IMR-90 (cell line): ENCODE results near the gene MIPEP. TPM values are rescaled to one million over a fixed set of nuclear protein-coding genes. Genes with fewer than 3 reads are reported as not detected.
A peak's percentile ranks its signal among the peaks of the same experiment; 100 is the strongest.

Experiments used
- ATAC-seq: fragments of 200-7000 bp; cut with Tn5 transposase; 2 replicates; pipeline ENCODE4 v1.9.1; 2020; ENCODE audit warnings: low read depth, mild to moderate bottlenecking, moderate library complexity
- BruUV-seq: library from RNA; stranded (reverse); fragments of 400-500 nt; replicated peaks from 2 replicates; lab custom pipeline; 2021; lab: Mats Ljungman, UMichigan
- CTCF ChIA-PET: fragments of 300-600 bp; formaldehyde crosslinking; extraction: SDS; loops from one replicate; lab custom pipeline; 2021; ENCODE audit warnings: antibody characterized with exemption; lab: Yijun Ruan, JAX
- POLR2A ChIA-PET: fragments of 300-600 bp; sonication (Branson Sonifier 250); formaldehyde crosslinking; loops from one replicate; lab custom pipeline; 2022; ENCODE audit warnings: antibody characterized with exemption; ENCODE audit not compliant: unreplicated experiment; lab: Charles Lee
- DNase-seq: peaks from one replicate; pipeline ENCODE4 v3.0.0; 2013
- H2AFZ ChIP-seq: replicated peaks from 2 replicates; pipeline ENCODE3; 2013; ENCODE audit warnings: low read length, mild to moderate bottlenecking; ENCODE audit not compliant: poor library complexity
- H2AK5ac ChIP-seq: 2 replicates; pipeline ENCODE4 v1.6.1; 2013; ENCODE audit warnings: low read depth, low read length, inconsistent platforms
- H2AK9ac ChIP-seq: replicated peaks from 2 replicates; pipeline ENCODE3; 2013; ENCODE audit warnings: mild to moderate bottlenecking, low read depth, low read length, moderate library complexity; ENCODE audit not compliant: poor library complexity
- H2BK120ac ChIP-seq: 2 replicates; pipeline ENCODE4 v1.6.1; 2013; ENCODE audit warnings: low read depth, low read length, inconsistent platforms
- H2BK15ac ChIP-seq: 3 replicates; pipeline ENCODE4 v1.6.1; 2013; ENCODE audit warnings: low read depth, low read length, inconsistent platforms
- H2BK20ac ChIP-seq: 2 replicates; pipeline ENCODE4 v1.6.1; 2013; ENCODE audit warnings: low read depth, mild to moderate bottlenecking, inconsistent platforms, low read length, moderate library complexity
- H2BK5ac ChIP-seq: 2 replicates; pipeline ENCODE4 v1.6.1; 2013; ENCODE audit warnings: mild to moderate bottlenecking, low read depth, low read length, inconsistent platforms; ENCODE audit not compliant: poor library complexity, severe bottlenecking
- H3K14ac ChIP-seq: replicated peaks from 2 replicates; pipeline ENCODE4 v1.6.1; 2013; ENCODE audit warnings: low read depth, low read length, inconsistent platforms
- H3K18ac ChIP-seq: 2 replicates; pipeline ENCODE4 v1.6.1; 2013; ENCODE audit warnings: low read depth, low read length, control low read depth
- H3K23ac ChIP-seq: 2 replicates; pipeline ENCODE4 v1.6.1; 2013; ENCODE audit warnings: low read depth, low read length, inconsistent platforms
- H3K27ac ChIP-seq: 2 replicates; pipeline ENCODE4 v1.5.1; 2013; ENCODE audit warnings: mild to moderate bottlenecking, control low read depth, low read length; ENCODE audit not compliant: insufficient read depth
- H3K27me3 ChIP-seq: 2 replicates; pipeline ENCODE4 v1.6.1; 2013; ENCODE audit warnings: low read length; ENCODE audit not compliant: control insufficient read depth, insufficient read depth
- H3K36me3 ChIP-seq: 2 replicates; pipeline ENCODE4 v1.6.1; 2013; ENCODE audit warnings: low read length, mixed read lengths; ENCODE audit not compliant: control insufficient read depth, insufficient read depth
- H3K4ac ChIP-seq: 2 replicates; pipeline ENCODE4 v1.6.1; 2013; ENCODE audit warnings: low read depth, low read length, inconsistent platforms
- H3K4me1 ChIP-seq: 2 replicates; pipeline ENCODE4 v1.6.1; 2013; ENCODE audit warnings: low read length, mixed read lengths; ENCODE audit not compliant: control insufficient read depth, insufficient read depth
- H3K4me2 ChIP-seq: 2 replicates; pipeline ENCODE4 v1.6.1; 2013; ENCODE audit warnings: low read depth, mild to moderate bottlenecking, control low read depth, low read length, moderate library complexity
- H3K4me3 ChIP-seq: 2 replicates; pipeline ENCODE4 v1.5.1; 2013; ENCODE audit warnings: low read depth, mild to moderate bottlenecking, control low read depth, low read length, moderate library complexity; ENCODE audit not compliant: insufficient read depth
- H3K56ac ChIP-seq: 2 replicates; pipeline ENCODE4 v1.6.1; 2013; ENCODE audit warnings: low read length, inconsistent platforms; ENCODE audit not compliant: insufficient read depth; ENCODE audit errors: extremely low read depth
- H3K79me1 ChIP-seq, 2 experiments: 2 replicates each; pipeline ENCODE4 v1.6.1; 2013; ENCODE audit warnings: low read length in 2 of 2, inconsistent platforms in 1 of 2, low read depth in 1 of 2
- H3K9ac ChIP-seq: 2 replicates; pipeline ENCODE4 v1.6.1; 2013; ENCODE audit warnings: low read depth, low read length, control low read depth
- H3K9me1 ChIP-seq: 2 replicates; pipeline ENCODE4 v1.6.1; 2013; ENCODE audit warnings: low read length, inconsistent platforms; ENCODE audit not compliant: insufficient read depth
- H3K9me3 ChIP-seq: 2 replicates; pipeline ENCODE4 v1.6.1; 2013; ENCODE audit warnings: low read length; ENCODE audit not compliant: control insufficient read depth, insufficient read depth
- H4K20me1 ChIP-seq: 2 replicates; pipeline ENCODE4 v1.6.1; 2013; ENCODE audit warnings: low read length, inconsistent platforms; ENCODE audit not compliant: insufficient read depth
- H4K5ac ChIP-seq: 2 replicates; pipeline ENCODE4 v1.6.1; 2013; ENCODE audit warnings: mild to moderate bottlenecking, low read depth, low read length, control low read depth
- H4K8ac ChIP-seq, 2 experiments: 2 replicates each; pipeline ENCODE4 v1.6.1; 2013; ENCODE audit warnings: low read depth in 2 of 2, low read length in 2 of 2, control low read depth in 1 of 2, inconsistent platforms in 1 of 2
- H4K91ac ChIP-seq: 2 replicates; pipeline ENCODE4 v1.6.1; 2013; ENCODE audit warnings: low read depth, low read length, inconsistent platforms; ENCODE audit not compliant: insufficient read depth
- BHLHE40 ChIP-seq: fragments of 150-350 bp; IDR thresholded peaks from 2 replicates; pipeline ENCODE4 v1.6.1; 2016; ENCODE audit warnings: mild to moderate bottlenecking, low read depth, low read length
- MAZ ChIP-seq: IDR thresholded peaks from 2 replicates; pipeline ENCODE4 v1.6.1; 2012; ENCODE audit warnings: low read depth, mild to moderate bottlenecking, low read length, improper control_type of control experiment, moderate library complexity, borderline replicate concordance
- NFE2L2 ChIP-seq: fragments of 150-350 bp; IDR thresholded peaks from 2 replicates; pipeline ENCODE4 v1.6.1; 2016; ENCODE audit warnings: low read depth, mild to moderate bottlenecking, low read length
- RAD21 ChIP-seq: IDR thresholded peaks from 2 replicates; pipeline ENCODE4 v1.6.1; 2012; ENCODE audit warnings: low read length, improper control_type of control experiment
- SMC3 ChIP-seq: fragments of 150-350 bp; IDR thresholded peaks from 2 replicates; pipeline ENCODE4 v1.6.1; 2016; ENCODE audit warnings: low read depth, mild to moderate bottlenecking, antibody characterized with exemption, low read length, moderate library complexity
- WGBS, 2 experiments: methylation state at CpG; one replicate each; pipeline versions ENCODE4 v1.1.5 to v1.1.7; 2013; ENCODE audit warnings: missing lambda C conversion rate in 2 of 2; ENCODE audit not compliant: insufficient read length in 1 of 2; ENCODE audit errors: extremely low coverage in 2 of 2; 5-methylcytosine and 5-hydroxymethylcytosine counted together
- dilution Hi-C: fragments of 300-500 bp; cut with HindIII; formaldehyde crosslinking; loops from one replicate; pipeline ENCODE4 v1.14.3; 2018; ENCODE audit warnings: low sequenced_read_pairs; ENCODE audit not compliant: unreplicated experiment
- in situ Hi-C: fragments of 300-500 bp; cut with MboI; formaldehyde crosslinking; loops from 3 replicates; pipeline ENCODE4 v1.14.3; 2019; ENCODE audit warnings: low sequenced_read_pairs, inconsistent platforms, mixed read lengths
- intact Hi-C: fragments of 100-400 bp; cut with micrococcal nuclease; formaldehyde crosslinking; loops from 2 replicates; pipeline ENCODE4 v1.10.0; 2022
- polyA plus RNA-seq, 3 experiments: library from polyadenylated mRNA; depleted of rRNA; stranded (reverse); fragments of >200 nt; gene quantifications; 2 replicates each; pipeline ENCODE4 v1.2.3, GENCODE V29; 2012; ENCODE audit warnings: low replicate concordance in 1 of 3
- total RNA-seq: library from RNA; depleted of rRNA; stranded (reverse); fragments of >200 nt; gene quantifications from 2 replicates; pipeline ENCODE4 v1.2.3, GENCODE V29; 2012
- TF ChIP-seq, protein P1 (sequence below): conservative IDR thresholded peaks from 2 replicates; pipeline ENCODE4 v1.5.1; 2012; ENCODE audit warnings: mild to moderate bottlenecking, low read depth, low read length, improper control_type of control experiment
- TF ChIP-seq, protein P2 (sequence below): fragments of 150-350 bp; IDR thresholded peaks from 2 replicates; pipeline ENCODE4 v1.6.1; 2016; ENCODE audit warnings: low read depth, mild to moderate bottlenecking, low read length, moderate library complexity, borderline replicate concordance

MIPEP gene
- total and polyA plus RNA-seq, 2 of the 4 experiments (the other 2 are of a cell fraction), result 15.0 to 21.5 TPM

DNA sequence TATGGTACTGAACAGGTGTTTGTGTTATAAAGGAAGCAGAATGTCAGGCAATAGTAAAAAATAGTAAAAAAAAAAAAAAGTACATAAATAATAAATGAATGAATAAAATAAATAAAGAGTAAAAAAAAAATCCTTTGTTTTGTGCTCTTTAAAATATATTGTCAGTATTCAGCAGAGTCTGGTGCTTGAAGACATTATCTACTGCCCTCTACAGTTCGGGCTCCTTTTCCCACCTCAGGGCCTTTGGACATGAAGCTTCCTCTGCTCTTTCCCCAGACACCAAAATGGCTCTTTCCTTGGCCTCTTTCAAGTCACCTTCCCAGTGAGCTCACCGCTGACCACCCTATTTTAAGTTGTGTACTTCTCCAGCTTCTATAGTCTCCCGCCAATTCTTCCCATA is 181.5 kb downstream of the MIPEP start:
- peak; percentile 49 for DNase-seq
- in situ Hi-C loops, result no loop called here

More for the DNA sequence above, 181.5 kb downstream of the MIPEP start:
- H3K4me3 ChIP-seq, result no peak overlapping the region
- 0 out of 2 replicates have a peak overlapping the region, but pooled peaks have one; percentile 2 for H3K14ac ChIP-seq
- no peaks in the 10 kb centered on the region for H3K9me3 ChIP-seq
- POLR2A ChIA-PET, result interaction anchor here (0.7 kb wide), 1 partner anchor 48 kb away, joined by 3 read pairs; no protein-coding TSS in a partner anchor
- ATAC-seq, result no peak
- H2AFZ ChIP-seq, result no peak overlapping the region
- peak overlapping the region; percentile 32 for H2BK20ac ChIP-seq
- no peak overlapping the region for H3K23ac ChIP-seq
- peak overlapping the region; percentile 36; the same call in 1 of the 2 replicates for H2AK5ac ChIP-seq
- H3K79me1 ChIP-seq, result no peaks in the 10 kb centered on the region; a peak in 1 of 4 replicates
- BruUV-seq, result no TSS peak
- no peak for TF ChIP-seq BHLHE40
- TF ChIP-seq MAZ, result no peak
- TF ChIP-seq NFE2L2, result no peak
- peak; percentile 49; the same call in 1 of the 2 replicates for TF ChIP-seq SMC3
- TF ChIP-seq, protein P1, sequence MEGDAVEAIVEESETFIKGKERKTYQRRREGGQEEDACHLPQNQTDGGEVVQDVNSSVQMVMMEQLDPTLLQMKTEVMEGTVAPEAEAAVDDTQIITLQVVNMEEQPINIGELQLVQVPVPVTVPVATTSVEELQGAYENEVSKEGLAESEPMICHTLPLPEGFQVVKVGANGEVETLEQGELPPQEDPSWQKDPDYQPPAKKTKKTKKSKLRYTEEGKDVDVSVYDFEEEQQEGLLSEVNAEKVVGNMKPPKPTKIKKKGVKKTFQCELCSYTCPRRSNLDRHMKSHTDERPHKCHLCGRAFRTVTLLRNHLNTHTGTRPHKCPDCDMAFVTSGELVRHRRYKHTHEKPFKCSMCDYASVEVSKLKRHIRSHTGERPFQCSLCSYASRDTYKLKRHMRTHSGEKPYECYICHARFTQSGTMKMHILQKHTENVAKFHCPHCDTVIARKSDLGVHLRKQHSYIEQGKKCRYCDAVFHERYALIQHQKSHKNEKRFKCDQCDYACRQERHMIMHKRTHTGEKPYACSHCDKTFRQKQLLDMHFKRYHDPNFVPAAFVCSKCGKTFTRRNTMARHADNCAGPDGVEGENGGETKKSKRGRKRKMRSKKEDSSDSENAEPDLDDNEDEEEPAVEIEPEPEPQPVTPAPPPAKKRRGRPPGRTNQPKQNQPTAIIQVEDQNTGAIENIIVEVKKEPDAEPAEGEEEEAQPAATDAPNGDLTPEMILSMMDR, result peak; percentile 52
- TF ChIP-seq, protein P2, sequence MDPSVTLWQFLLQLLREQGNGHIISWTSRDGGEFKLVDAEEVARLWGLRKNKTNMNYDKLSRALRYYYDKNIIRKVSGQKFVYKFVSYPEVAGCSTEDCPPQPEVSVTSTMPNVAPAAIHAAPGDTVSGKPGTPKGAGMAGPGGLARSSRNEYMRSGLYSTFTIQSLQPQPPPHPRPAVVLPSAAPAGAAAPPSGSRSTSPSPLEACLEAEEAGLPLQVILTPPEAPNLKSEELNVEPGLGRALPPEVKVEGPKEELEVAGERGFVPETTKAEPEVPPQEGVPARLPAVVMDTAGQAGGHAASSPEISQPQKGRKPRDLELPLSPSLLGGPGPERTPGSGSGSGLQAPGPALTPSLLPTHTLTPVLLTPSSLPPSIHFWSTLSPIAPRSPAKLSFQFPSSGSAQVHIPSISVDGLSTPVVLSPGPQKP, result no peak
- peak; percentile 59 for TF ChIP-seq RAD21
- H4K5ac ChIP-seq, result peak overlapping the region; percentile 22; the same call in 1 of the 2 replicates
- intact Hi-C loops (loop anchor here (2.0 to 5.0 kb wide), 2 partner anchors 130 to 241 kb away; no protein-coding TSS in a partner anchor), dilution Hi-C loops (no loop called here)
- peak overlapping the region; percentile 59 for H2BK120ac ChIP-seq
- peak overlapping the region; percentile 49; the same call in 1 of the 3 replicates for H2BK15ac ChIP-seq
- H2BK5ac ChIP-seq, result no peak overlapping the region
- H4K91ac ChIP-seq, result no peak overlapping the region
- H2AK9ac ChIP-seq, result no peak overlapping the region
- CTCF ChIA-PET, result interaction anchor here (0.6 to 1.9 kb wide), 14 partner anchors 11 to 1384 kb away, joined by 3 to 9 read pairs (median 4); no protein-coding TSS in a partner anchor
- no CpG with 5 or more reads among the region's 3 CpGs for WGBS, 2 experiments
- no peak overlapping the region for H3K4me2 ChIP-seq
- no peak overlapping the region for H3K56ac ChIP-seq
- no peaks in the 10 kb centered on the region for H4K20me1 ChIP-seq
- peak overlapping the region; percentile 5; the same call in 1 of the 2 replicates for H3K27ac ChIP-seq
- H4K8ac ChIP-seq, result peak overlapping the region in 1 of 2 experiments; percentile 6; a peak in 1 of 4 replicates
- H3K18ac ChIP-seq, result peak overlapping the region; percentile 54; the same call in 1 of the 2 replicates
- peak overlapping the region; percentile 11 for H3K4ac ChIP-seq
- peaks cover 17% of the 10 kb centered on the region for H3K9me1 ChIP-seq
- H3K9ac ChIP-seq, result no peak overlapping the region
- H3K36me3 ChIP-seq, result no peaks in the 10 kb centered on the region
- H3K27me3 ChIP-seq, result no peaks in the 10 kb centered on the region
- peaks cover 21% of the 10 kb centered on the region for H3K4me1 ChIP-seq
